HCT116 (cell line): Measurements from ENCODE around the gene RIN3. TPM values are rescaled to one million over a fixed set of nuclear protein-coding genes. Genes with fewer than 3 reads are reported as not detected.

Experiments used
- ATAC-seq: fragments of 200-7000 bp; cut with Tn5 transposase; 2 replicates; pipeline ENCODE4 v1.9.1; 2020; ENCODE audit warnings: mild to moderate bottlenecking, moderate library complexity
- BruUV-seq: library from RNA; stranded (reverse); fragments of 400-500 nt; replicated peaks from 2 replicates; lab custom pipeline; 2021; lab: Mats Ljungman, UMichigan
- CTCF ChIA-PET: fragments of 300-600 bp; sonication (Branson Sonifier 250); formaldehyde crosslinking; loops from one replicate; lab custom pipeline; 2021; ENCODE audit warnings: antibody characterized with exemption; lab: Charles Lee
- POLR2A ChIA-PET: fragments of 300-600, 350-600 bp; sonication (Branson Sonifier 250); formaldehyde crosslinking; loops from one replicate; lab custom pipeline; 2021; ENCODE audit warnings: antibody characterized with exemption; lab: Charles Lee
- RAD21 ChIA-PET, 2 experiments: fragments of 300-600 bp; sonication (Branson Sonifier 250); formaldehyde crosslinking; loops; one replicate each; lab custom pipeline; 2023; ENCODE audit warnings: low total read pairs in 2 of 2; ENCODE audit not compliant: uncharacterized antibody in 2 of 2, unreplicated experiment in 2 of 2, low non-redundant PET in 1 of 2; lab: Charles Lee
- DNase-seq: peaks from one replicate; pipeline ENCODE4 v3.0.0-alpha.2; 2010; ENCODE audit warnings: low read depth, low spot score
- H2AFZ ChIP-seq: fragments of 200-600 bp; shearing (Covaris generic), sonication (generic); 2 replicates; pipeline ENCODE4 v1.6.1; 2017; ENCODE audit warnings: low read depth, mixed run types, mixed read lengths, antibody characterized with exemption, low read length; ENCODE audit not compliant: poor library complexity, severe bottlenecking
- H3K27ac ChIP-seq: 2 replicates; pipeline ENCODE4 v1.5.1; 2012; ENCODE audit warnings: low read depth, low read length
- H3K27me3 ChIP-seq: fragments of 200-600 bp; sonication (generic); 2 replicates; pipeline ENCODE4 v1.6.1; 2016; ENCODE audit warnings: mixed run types, low read length, mixed read lengths; ENCODE audit not compliant: insufficient read depth
- H3K36me3 ChIP-seq, 2 experiments: fragments of 200-500 bp in 1 of 2; fragments of 200-600 bp in 1 of 2; sonication (Bioruptor generic) in 1 of 2; sonication (generic) in 1 of 2; 2 replicates each; pipeline versions ENCODE4 v1.5.1 to v1.6.1; 2014 to 2016; ENCODE audit warnings: low read length in 2 of 2, inconsistent platforms in 1 of 2, mixed read lengths in 1 of 2, mixed run types in 1 of 2; ENCODE audit not compliant: insufficient read depth in 2 of 2, control insufficient read depth in 1 of 2
- H3K4me1 ChIP-seq, 2 experiments: fragments of 200-600 bp in 1 of 2; sonication (generic) in 1 of 2; 2 replicates each; pipeline versions ENCODE4 v1.5.1 to v1.6.1; 2012 to 2017; ENCODE audit warnings: low read length in 2 of 2, inconsistent platforms in 1 of 2, mild to moderate bottlenecking in 1 of 2, mixed read lengths in 1 of 2, mixed run types in 1 of 2, moderate library complexity in 1 of 2; ENCODE audit not compliant: insufficient read depth in 2 of 2, control insufficient read depth in 1 of 2
- H3K4me2 ChIP-seq: fragments of 200-600 bp; sonication (generic); 2 replicates; pipeline ENCODE4 v1.6.1; 2017; ENCODE audit warnings: mixed run types, low read length, mixed read lengths
- H3K4me3 ChIP-seq, 2 experiments: fragments of 200-600 bp in 1 of 2; sonication (generic) in 1 of 2; replicated peaks in 1 of 2; 2 replicates each; pipeline ENCODE4 v1.5.1; 2011 to 2016; ENCODE audit warnings: low read length in 2 of 2, control low read depth in 1 of 2, low read depth in 1 of 2, mild to moderate bottlenecking in 1 of 2, mixed read lengths in 1 of 2, mixed run types in 1 of 2
- H3K79me2 ChIP-seq: fragments of 200-600 bp; sonication (generic); 2 replicates; pipeline ENCODE4 v1.6.1; 2017; ENCODE audit warnings: mild to moderate bottlenecking, mixed run types, low read length, moderate library complexity, mixed read lengths; ENCODE audit not compliant: insufficient read depth
- H3K9ac ChIP-seq: fragments of 200-600 bp; sonication (generic); 2 replicates; pipeline ENCODE4 v1.6.1; 2016; ENCODE audit warnings: low read length, mixed read lengths
- H3K9me2 ChIP-seq: fragments of 200-600 bp; sonication (generic), shearing (Covaris generic); 2 replicates; pipeline ENCODE4 v1.6.1; 2017; ENCODE audit warnings: mixed run types, mild to moderate bottlenecking, moderate library complexity; ENCODE audit not compliant: insufficient read depth
- H3K9me3 ChIP-seq, 2 experiments: fragments of 200-500 bp in 1 of 2; fragments of 200-600 bp in 1 of 2; sonication (Bioruptor generic) in 1 of 2; sonication (generic) in 1 of 2; 2 replicates each; pipeline ENCODE4 v1.6.1; 2014 to 2017; ENCODE audit warnings: low read length in 2 of 2, mixed read lengths in 2 of 2, inconsistent platforms in 1 of 2, low read depth in 1 of 2, mild to moderate bottlenecking in 1 of 2, mixed run types in 1 of 2, moderate library complexity in 1 of 2; ENCODE audit not compliant: control insufficient read depth in 1 of 2, insufficient read depth in 1 of 2
- H4K20me1 ChIP-seq: fragments of 200-600 bp; sonication (generic), shearing (Covaris generic); 2 replicates; pipeline ENCODE4 v1.6.1; 2017; ENCODE audit warnings: mixed run types, mild to moderate bottlenecking, moderate library complexity; ENCODE audit not compliant: insufficient read depth
- CBX3 ChIP-seq: IDR thresholded peaks from 2 replicates; pipeline ENCODE4 v1.6.1; 2012; ENCODE audit warnings: low read depth
- JUND ChIP-seq: IDR thresholded peaks from 2 replicates; pipeline ENCODE4 v1.6.1; 2012
- SIN3A ChIP-seq: IDR thresholded peaks from 2 replicates; pipeline ENCODE4 v1.6.1; 2012; ENCODE audit warnings: low read depth
- intact Hi-C: fragments of 100-400 bp; cut with micrococcal nuclease; formaldehyde crosslinking; loops from 2 replicates; pipeline ENCODE4 v1.10.0; 2022
- total RNA-seq: library from RNA; stranded (reverse); gene quantifications from one replicate; pipeline ENCODE4 v1.2.1, GENCODE V29; 2021; ENCODE audit not compliant: unreplicated experiment

Gene RIN3
- total RNA-seq, 1 experiment from 2014 or later: 22.2 TPM

GRCh38 chr14:92570674-92571262, 57.2 kb downstream of the RIN3 start:
- H3K9me2 ChIP-seq: no peaks in the 10 kb centered on the region
- no peak overlapping the region for H3K9ac ChIP-seq
- CTCF ChIA-PET: no interaction called here
- H3K36me3 ChIP-seq: no peaks in the 10 kb centered on the region
- no peak overlapping the region for H3K27ac ChIP-seq
- H3K4me3 ChIP-seq: no peak overlapping the region
- H3K9me3 ChIP-seq: no peaks in the 10 kb centered on the region
- no peak for ATAC-seq
- no peaks in the 10 kb centered on the region for H3K27me3 ChIP-seq
- DNase-seq: no peak
- BruUV-seq: no TSS peak
- TF ChIP-seq JUND: no peak
- TF ChIP-seq, all 23 proteins: peak for 0
- H3K4me2 ChIP-seq: no peak overlapping the region
- ChIA-PET POLR2A (no interaction called here), RAD21 (no interaction called here)
- peaks cover 1 to 7% of the 10 kb centered on the region in 2 experiments; a peak in 2 of 4 replicates for H3K4me1 ChIP-seq
- H3K79me2 ChIP-seq: no peaks in the 10 kb centered on the region
- intact Hi-C loops: no loop called here
- no peak overlapping the region for H2AFZ ChIP-seq
- no peaks in the 10 kb centered on the region for H4K20me1 ChIP-seq

DNA sequence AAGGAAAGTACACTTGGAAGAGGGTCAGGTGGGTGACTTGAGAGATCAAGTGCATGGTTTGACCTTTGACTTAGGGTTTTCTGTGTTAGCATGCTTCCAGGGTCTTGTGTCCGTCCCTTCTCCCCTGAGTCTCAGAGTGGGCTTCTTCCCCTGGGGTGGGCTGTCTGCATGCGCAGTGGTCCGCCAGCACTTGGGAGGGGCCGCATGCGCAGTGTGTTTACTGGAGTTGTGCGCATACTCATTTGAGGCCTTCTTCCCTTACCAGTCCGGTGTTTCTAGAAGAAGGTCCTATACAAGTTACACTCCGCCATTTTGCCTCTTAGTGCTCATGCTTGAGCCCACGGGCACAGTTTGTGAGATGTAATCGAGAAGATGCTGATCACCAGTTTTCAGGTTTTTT, 58.5 kb downstream of the RIN3 start:
- H2AFZ ChIP-seq: no peak overlapping the region
- DNase-seq: no peak
- H3K27ac ChIP-seq: no peak overlapping the region
- H3K9me2 ChIP-seq: no peaks in the 10 kb centered on the region
- no peak for TF ChIP-seq CBX3
- TF ChIP-seq SIN3A: no peak
- TF ChIP-seq, all 23 proteins: peak for 0
- Histone ChIP-seq H3K79me2 (no peaks in the 10 kb centered on the region), H4K20me1 (no peaks in the 10 kb centered on the region), H3K4me3 (no peak overlapping the region), H3K36me3 (no peaks in the 10 kb centered on the region), H3K4me1 (no peaks in the 10 kb centered on the region), H3K27me3 (no peaks in the 10 kb centered on the region), H3K9me3 (no peaks in the 10 kb centered on the region), H3K9ac (no peak overlapping the region), H3K4me2 (no peak overlapping the region)
- ATAC-seq: no peak
- ChIA-PET RAD21 (no interaction called here), CTCF (no interaction called here), POLR2A (no interaction called here)
- intact Hi-C loops: no loop called here
- no TSS peak for BruUV-seq
